KOPT-K1 (cell line): ENCODE results near the gene ZNF789.

Source experiments
- H3K27ac ChIP-seq: fragments of 200-600 bp; sonication (generic); 2 replicates; pipeline ENCODE4 v1.5.1; 2016; ENCODE audit warnings: antibody characterized with exemption, mild to moderate bottlenecking, low read depth, low read length; ENCODE audit not compliant: poor library complexity, severe bottlenecking
- H3K36me3 ChIP-seq: fragments of 200-600 bp; sonication (generic); 2 replicates; pipeline ENCODE4 v1.5.1; 2017; ENCODE audit warnings: antibody characterized with exemption, mild to moderate bottlenecking, low read length, moderate library complexity; ENCODE audit not compliant: insufficient read depth
- H3K9me3 ChIP-seq: fragments of 200-600 bp; sonication (generic); 2 replicates; pipeline ENCODE4 v1.5.1; 2017; ENCODE audit warnings: antibody characterized with exemption, low read length, mild to moderate bottlenecking; ENCODE audit not compliant: insufficient read depth, poor library complexity, severe bottlenecking

ZNF789 gene

DNA sequence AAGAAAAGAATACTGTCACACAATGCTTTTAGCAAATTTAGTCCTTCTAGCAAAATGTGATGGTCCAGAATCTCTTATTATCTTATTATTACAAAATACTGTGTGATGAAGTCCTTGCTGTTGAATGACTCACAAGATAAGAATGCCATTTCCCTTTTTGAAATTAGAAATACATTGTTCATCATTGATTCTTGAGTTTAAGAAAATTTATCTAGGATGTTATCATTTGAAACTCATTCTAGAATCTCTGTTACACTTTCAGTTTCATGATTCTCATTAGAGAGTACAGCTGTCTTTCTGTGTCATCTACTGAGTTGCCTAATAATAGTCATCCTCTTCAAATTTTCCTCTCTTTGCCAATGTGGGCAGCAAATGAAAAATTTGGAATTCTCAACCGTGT lies 41.4 kb downstream of the ZNF789 start:
- H3K36me3 ChIP-seq: peaks cover 79% of the 10 kb centered on the region
- H3K27ac ChIP-seq: no peak overlapping the region
- no peaks in the 10 kb centered on the region for H3K9me3 ChIP-seq

DNA sequence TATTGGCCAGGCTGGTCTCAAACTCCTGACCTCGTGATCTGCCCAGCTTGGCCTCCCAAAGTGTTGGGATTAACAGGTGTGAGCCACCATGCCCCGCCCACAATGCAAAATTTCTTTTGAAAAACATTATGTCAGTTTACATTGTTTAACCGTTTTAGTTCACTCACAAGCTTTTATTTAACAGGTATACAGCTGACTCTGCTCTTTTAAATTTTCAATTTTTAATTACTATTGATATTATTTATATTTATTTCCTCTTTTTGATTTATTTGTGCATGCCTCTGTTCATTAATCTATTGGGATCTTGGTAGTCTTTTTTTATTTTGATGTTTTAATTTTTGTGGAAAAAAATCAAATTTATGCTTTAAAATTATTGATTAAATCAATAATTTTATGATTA lies 48.7 kb downstream of the ZNF789 start:
- no peak overlapping the region for H3K27ac ChIP-seq
- H3K9me3 ChIP-seq: no peaks in the 10 kb centered on the region
- peaks cover 82% of the 10 kb centered on the region for H3K36me3 ChIP-seq

DNA sequence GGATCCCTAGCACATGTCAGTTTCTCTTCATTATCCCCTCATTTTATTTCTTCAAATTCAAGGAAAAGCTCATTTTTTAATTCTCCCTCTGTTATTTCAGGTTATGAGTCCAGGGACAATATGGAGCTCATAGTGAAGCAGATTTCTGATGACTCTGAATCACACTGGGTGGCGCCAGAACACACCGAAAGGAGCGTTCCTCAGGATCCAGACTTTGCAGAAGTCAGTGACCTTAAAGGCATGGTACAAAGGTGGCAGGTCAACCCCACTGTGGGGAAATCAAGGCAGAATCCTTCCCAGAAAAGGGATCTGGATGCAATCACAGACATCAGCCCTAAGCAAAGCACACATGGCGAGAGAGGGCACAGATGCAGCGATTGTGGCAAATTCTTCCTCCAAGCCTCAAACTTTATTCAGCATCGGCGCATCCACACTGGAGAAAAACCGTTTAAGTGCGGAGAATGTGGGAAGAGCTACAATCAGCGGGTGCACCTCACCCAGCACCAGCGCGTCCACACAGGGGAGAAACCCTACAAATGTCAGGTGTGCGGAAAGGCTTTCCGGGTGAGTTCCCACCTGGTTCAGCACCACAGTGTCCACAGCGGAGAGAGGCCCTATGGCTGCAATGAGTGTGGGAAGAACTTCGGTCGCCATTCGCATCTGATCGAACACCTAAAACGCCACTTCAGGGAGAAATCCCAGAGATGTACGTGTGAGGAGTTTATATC lies 53.2 kb downstream of the ZNF789 start:
- Histone ChIP-seq H3K9me3 (peaks cover 28% of the 10 kb centered on the region), H3K27ac (no peak overlapping the region), H3K36me3 (peaks cover 90% of the 10 kb centered on the region)

GRCh38 chr7:99531354-99531765 lies 58.7 kb downstream of the ZNF789 start:
- peaks cover 76% of the 10 kb centered on the region for H3K36me3 ChIP-seq
- peaks cover 71% of the 10 kb centered on the region for H3K9me3 ChIP-seq
- H3K27ac ChIP-seq: no peak overlapping the region

GRCh38 chr7:99535667-99536066 lies 63.0 kb downstream of the ZNF789 start:
- peaks cover 63% of the 10 kb centered on the region for H3K9me3 ChIP-seq

More at GRCh38 chr7:99535667-99536066, 63.0 kb downstream of the ZNF789 start:
- H3K36me3 ChIP-seq: peaks cover 34% of the 10 kb centered on the region
- no peak overlapping the region for H3K27ac ChIP-seq
